NT2/D1 (cell line): Measurements from ENCODE around the gene MAGI2.

ENCODE experiments used
- YY1 ChIP-seq: IDR thresholded peaks from 2 replicates; pipeline ENCODE4 v1.6.1; 2011; ENCODE audit not compliant: insufficient read length, insufficient read depth
- ZNF274 ChIP-seq: IDR thresholded peaks from 2 replicates; pipeline ENCODE4 v1.6.1; 2011; ENCODE audit warnings: mild to moderate bottlenecking, low read depth, low read length

- no peak for TF ChIP-seq ZNF274
- TF ChIP-seq YY1: no peak
Measured at GRCh38 chr7:78398081-78398480, 1055.4 kb downstream of the MAGI2 start.
